ENCODE measurements around the gene DCHS1. TPM values are rescaled to one million over a fixed set of nuclear protein-coding genes. Genes with fewer than 3 reads are reported as not detected.

Gene DCHS1
- total RNA-seq, 1 experiment from 2014 or later: 5.4 TPM

- Histone ChIP-seq H3K27me3 (no peaks in the 10 kb centered on the region), H3K9me3 (no peaks in the 10 kb centered on the region), H3K4me3 (no peak overlapping the region), H3K36me3 (no peaks in the 10 kb centered on the region)
- DNase-seq: no peak
These were observed 17.2 kb downstream of the DCHS1 start for GRCh38 chr11:6638429-6638828.

GRCh38 chr11:6637871-6638270, 17.7 kb downstream of the DCHS1 start:
- Histone ChIP-seq H3K27me3 (no peaks in the 10 kb centered on the region), H3K36me3 (no peaks in the 10 kb centered on the region), H3K4me3 (no peak overlapping the region), H3K9me3 (no peaks in the 10 kb centered on the region)
- DNase-seq: peak; percentile 91

GRCh38 chr11:6636480-6636879, 19.1 kb downstream of the DCHS1 start:
- DNase-seq: no peak
- Histone ChIP-seq H3K36me3 (no peaks in the 10 kb centered on the region), H3K9me3 (no peaks in the 10 kb centered on the region), H3K27me3 (no peaks in the 10 kb centered on the region), H3K4me3 (no peak overlapping the region)

DNA sequence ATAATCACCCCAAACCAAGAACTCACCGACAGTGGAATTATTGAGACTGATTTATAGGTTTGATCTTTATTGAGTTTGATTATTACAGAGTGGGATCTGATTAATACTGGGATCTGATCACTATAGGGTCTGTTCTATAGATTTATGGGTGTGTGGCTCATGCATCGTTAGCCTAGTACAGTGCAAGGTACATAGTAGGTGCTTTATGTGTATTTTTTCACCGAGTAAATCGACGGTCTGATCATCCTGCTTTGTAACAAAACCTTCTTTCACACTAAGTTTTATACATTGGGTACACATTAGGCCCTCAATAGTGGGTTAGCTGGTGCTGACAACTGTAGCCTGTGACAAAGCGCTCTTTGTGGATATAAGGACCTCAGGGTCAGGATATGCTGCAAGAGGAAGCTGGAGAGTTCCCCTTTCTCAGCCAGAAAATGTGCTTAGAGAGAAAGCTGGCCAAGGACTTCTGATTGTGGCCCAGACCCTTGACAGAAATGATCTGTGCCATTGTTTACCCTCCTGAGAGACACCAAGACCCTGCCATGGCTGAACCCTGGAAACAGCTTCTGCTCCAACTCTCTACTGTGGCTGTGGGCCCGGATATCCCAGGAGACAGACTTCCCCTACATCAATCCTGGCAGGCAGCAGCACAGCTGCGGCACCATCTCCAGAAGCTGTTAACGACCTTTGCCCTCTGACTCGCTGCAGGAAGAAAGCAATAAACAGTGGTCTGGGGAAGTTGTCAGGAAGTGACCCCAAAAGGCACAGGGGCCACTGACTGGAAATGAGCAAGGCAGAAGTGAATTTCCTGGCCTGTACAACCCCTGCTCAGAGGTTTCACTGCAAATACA, 20.3 kb downstream of the DCHS1 start:
- no peaks in the 10 kb centered on the region for H3K27me3 ChIP-seq
- no peaks in the 10 kb centered on the region for H3K36me3 ChIP-seq
- DNase-seq: peak; percentile 82
- H3K4me3 ChIP-seq: no peak overlapping the region
- H3K9me3 ChIP-seq: no peaks in the 10 kb centered on the region

DNA sequence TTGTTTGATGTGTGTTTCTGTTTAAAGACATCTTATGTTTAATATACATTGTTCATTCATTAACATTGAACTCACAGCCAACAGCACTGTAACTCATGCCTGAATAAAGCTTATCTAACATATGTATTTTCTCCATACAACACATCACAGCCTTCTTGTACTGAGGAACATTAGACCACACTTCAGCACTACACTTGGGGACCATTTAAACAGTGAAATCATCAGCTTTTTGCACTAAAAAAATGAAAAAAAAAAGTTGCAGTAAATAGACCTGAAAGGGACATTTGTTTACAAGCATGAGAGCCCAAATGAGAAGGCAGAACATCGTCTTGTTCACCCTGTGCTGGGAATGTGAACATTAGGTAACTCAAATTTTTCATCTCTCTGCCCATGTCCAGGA, 21.1 kb downstream of the DCHS1 start:
- no peak for DNase-seq
- Histone ChIP-seq H3K36me3 (no peaks in the 10 kb centered on the region), H3K4me3 (no peak overlapping the region), H3K9me3 (no peaks in the 10 kb centered on the region), H3K27me3 (no peaks in the 10 kb centered on the region)

GRCh38 chr11:6633422-6634408, 21.9 kb downstream of the DCHS1 start:
- no peaks in the 10 kb centered on the region for H3K36me3 ChIP-seq
- no peaks in the 10 kb centered on the region for H3K27me3 ChIP-seq
- no peak overlapping the region for H3K4me3 ChIP-seq
- DNase-seq: no peak
- no peaks in the 10 kb centered on the region for H3K9me3 ChIP-seq

DNA sequence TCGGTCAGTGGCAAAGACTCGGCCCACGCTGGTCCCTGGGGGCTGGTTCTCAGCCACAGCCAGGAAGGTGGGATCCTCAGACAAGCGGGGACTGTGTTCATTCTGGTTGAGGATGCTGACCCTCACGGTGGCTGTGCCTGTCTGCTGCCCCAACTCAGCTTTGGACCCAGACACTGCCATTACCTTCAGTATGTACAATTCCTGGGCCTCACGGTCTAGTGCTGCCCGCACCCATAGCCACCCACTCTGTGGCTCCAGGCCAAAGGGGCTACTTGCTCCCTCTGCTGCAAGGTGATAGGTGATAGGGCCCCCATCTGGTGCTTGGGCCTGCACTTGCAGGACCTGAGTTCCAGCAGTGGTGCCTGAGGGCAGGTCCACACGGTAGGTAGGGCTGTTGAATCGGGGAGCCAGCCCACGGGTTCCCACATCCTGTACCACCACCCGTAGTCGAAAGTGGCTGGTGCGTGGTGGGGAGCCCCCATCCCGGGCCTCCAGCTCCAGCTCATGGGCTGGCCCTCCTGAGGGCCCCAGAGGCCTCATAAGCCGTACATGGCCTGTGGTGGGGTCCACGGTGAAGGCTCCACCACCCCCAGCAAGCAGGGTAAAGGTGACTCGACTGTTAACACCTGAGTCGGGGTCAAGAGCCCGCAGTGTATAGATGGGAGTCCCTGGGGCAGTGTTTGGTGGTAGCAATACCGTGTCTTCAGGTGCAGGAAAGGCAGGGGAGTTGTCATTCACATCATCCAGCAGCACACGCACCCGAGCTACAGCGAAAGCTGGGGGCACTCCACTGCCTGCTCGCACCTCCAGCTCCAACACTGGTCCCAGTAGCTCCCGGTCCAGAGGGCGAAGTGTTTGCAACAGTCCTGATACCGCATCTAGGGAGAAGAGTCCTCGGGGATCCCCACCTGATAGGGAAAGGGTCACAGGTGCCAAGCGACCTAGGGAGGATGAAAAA, 23.2 kb downstream of the DCHS1 start:
- H3K4me3 ChIP-seq: no peak overlapping the region
- DNase-seq: no peak
- no peaks in the 10 kb centered on the region for H3K9me3 ChIP-seq
- no peaks in the 10 kb centered on the region for H3K27me3 ChIP-seq
- no peaks in the 10 kb centered on the region for H3K36me3 ChIP-seq

DNA sequence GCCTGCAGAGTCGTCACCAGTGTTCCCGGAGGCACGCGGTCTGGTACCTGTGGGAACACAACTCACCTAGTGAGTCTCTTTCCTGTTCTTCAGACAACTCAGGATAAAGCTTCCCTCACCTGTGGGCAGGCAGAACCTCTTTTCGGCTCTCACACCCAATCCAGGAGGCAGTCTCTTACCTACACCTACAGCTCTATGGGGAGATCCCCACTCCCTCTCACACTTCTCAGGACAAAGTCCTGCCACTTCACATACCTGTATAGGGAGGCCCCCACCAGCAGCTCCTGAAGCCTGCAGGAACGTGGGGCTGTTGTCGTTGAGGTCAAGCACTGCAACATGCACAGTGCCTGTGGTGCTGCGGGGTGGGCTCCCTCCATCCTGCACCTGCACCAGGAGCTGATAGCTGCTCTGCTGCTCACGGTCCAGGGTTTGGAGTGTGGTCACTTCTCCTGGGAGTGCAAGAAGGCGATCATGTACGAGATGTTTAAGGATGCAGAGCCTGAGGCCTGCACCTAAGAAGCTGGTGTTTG, 24.2 kb downstream of the DCHS1 start:
- Histone ChIP-seq H3K27me3 (no peaks in the 10 kb centered on the region), H3K9me3 (no peaks in the 10 kb centered on the region), H3K36me3 (no peaks in the 10 kb centered on the region), H3K4me3 (no peak overlapping the region)
- DNase-seq: no peak

DNA sequence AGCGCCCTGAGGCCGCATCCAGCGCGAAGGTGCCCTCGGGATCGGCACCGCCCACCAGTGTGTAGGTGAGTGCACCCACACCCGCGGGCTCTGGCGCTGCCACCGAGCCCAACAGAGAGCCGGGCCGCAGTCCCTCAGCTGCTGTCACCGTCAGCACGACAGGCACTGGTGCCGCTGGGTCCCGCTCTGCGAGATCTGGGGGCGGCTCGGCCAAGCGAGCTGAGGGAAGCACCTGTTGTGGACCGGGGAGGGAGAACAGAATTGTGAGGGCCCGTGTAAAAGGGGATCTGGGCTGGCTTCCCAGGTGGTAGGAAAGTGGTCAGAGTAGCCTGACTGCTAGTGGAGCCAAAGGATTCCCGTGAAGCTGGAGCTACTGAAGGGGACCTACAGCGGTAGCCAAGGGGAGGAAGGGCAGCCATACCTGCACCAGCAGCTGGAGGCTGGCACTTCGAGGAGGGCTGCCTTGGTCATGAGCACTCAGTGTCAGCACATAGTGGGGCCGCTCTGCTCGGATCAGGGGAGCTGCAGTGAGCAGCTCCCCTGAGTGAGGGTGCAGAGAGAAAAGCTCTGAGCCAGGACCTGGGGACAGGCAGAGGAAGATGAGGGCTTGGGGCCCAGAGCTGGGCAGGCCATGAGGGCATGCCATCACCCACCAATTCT, 24.8 kb downstream of the DCHS1 start:
- Histone ChIP-seq H3K36me3 (no peaks in the 10 kb centered on the region), H3K27me3 (no peaks in the 10 kb centered on the region), H3K4me3 (no peak overlapping the region), H3K9me3 (no peaks in the 10 kb centered on the region)
- no peak for DNase-seq

GRCh38 chr11:6629892-6630631, 25.5 kb downstream of the DCHS1 start:
- no peaks in the 10 kb centered on the region for H3K27me3 ChIP-seq
- H3K9me3 ChIP-seq: no peaks in the 10 kb centered on the region
- no peak overlapping the region for H3K4me3 ChIP-seq
- no peak for DNase-seq
- no peaks in the 10 kb centered on the region for H3K36me3 ChIP-seq

DNA sequence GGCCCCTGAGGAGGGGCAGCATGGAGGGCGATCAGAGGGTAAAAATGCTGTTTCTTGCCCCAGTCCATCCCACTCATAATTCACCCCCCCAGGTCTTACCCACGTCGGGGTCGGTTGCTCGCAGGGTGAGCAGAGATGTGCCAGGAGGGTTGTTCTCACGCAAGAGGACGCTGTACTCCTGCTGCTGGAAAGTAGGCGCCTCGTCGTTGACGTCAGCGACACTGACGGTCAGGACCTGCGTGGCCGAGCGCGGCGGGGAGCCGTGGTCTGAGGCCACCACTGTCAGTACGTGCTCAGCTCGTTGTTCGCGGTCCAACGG, 26.1 kb downstream of the DCHS1 start:
- no peaks in the 10 kb centered on the region for H3K36me3 ChIP-seq

DNA sequence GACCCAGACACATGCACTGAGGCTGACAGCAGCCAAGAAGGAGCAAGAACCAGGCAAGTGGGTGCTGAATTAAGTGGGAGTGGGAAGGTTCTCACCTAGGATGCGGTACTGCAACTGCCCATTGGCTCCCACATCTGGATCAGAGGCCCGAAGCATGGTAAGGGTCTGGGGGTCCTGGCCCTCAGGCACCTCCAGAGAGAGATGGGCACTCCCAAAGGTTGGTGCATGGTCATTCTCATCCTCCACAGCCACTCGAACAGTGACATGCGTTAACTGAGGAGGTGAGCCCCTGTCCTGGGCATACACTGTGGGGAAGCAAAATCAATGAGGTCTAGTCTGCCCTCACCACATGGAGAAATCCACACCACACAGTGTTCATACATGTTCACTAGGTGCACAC, 27.1 kb downstream of the DCHS1 start:
- DNase-seq: no peak
- Histone ChIP-seq H3K36me3 (no peaks in the 10 kb centered on the region), H3K4me3 (no peak overlapping the region), H3K27me3 (no peaks in the 10 kb centered on the region), H3K9me3 (no peaks in the 10 kb centered on the region)

More for the DNA sequence above, 26.1 kb downstream of the DCHS1 start:
- no peak overlapping the region for H3K4me3 ChIP-seq
- H3K27me3 ChIP-seq: no peaks in the 10 kb centered on the region
- no peaks in the 10 kb centered on the region for H3K9me3 ChIP-seq
- DNase-seq: no peak

GRCh38 chr11:6627762-6628241, 27.8 kb downstream of the DCHS1 start:
- no peaks in the 10 kb centered on the region for H3K27me3 ChIP-seq
- H3K36me3 ChIP-seq: no peaks in the 10 kb centered on the region
- DNase-seq: no peak

DNA sequence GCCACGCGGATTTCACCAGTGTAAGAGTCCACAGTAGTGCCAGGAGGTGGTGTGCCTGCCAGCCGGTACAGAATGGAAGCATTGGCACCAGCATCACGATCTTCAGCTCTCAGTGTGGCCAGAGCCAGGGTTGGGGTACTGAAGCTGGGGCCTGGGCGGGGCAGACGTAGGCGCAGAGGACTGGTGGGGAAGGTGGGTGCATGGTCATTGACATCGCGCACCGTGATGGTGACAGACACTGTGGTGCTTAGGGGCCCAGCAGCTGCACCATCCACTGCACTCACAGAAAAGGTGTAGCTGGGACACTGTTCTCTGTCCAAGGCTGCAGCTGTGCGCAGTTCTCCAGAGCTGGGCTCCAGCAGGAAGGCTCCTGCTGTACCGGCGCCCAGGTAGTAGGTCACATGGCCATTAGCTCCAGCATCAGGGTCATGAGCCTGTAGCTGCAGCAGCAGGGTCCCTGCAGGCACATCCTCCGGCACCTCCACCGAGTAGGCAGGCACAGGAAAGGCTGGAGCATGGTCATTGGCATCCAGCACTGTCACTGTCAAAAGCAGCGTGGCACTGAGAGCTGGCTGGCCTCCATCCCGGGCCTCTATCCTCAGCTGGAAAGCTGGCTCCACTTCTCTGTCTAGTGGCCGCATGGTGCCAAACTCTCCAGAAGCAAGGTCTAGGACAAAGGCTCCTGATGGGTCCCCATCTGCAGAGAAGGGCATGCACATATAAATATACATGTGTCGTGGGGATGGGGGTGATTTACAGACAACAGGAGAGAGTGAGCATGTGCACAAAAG, 28.4 kb downstream of the DCHS1 start:
- H3K27me3 ChIP-seq: no peaks in the 10 kb centered on the region
- H3K4me3 ChIP-seq: no peak overlapping the region
- no peaks in the 10 kb centered on the region for H3K36me3 ChIP-seq
- DNase-seq: no peak
- H3K9me3 ChIP-seq: no peaks in the 10 kb centered on the region

More at GRCh38 chr11:6627762-6628241, 27.8 kb downstream of the DCHS1 start:
- no peak overlapping the region for H3K4me3 ChIP-seq
- H3K9me3 ChIP-seq: no peaks in the 10 kb centered on the region
